ENCODE results near the gene CH25H. TPM values are rescaled to one million over a fixed set of nuclear protein-coding genes. Genes with fewer than 3 reads are reported as not detected.

The CH25H gene
- total RNA-seq, 1 donor from 2014 or later, result 0.74 TPM

GRCh38 chr10:89221919-89222318, 14.8 kb upstream of the CH25H start:
- no peak for TF ChIP-seq CTCF (IDR thresholded peaks at IDR 0.05)
- no peak for TF ChIP-seq POLR2AphosphoS5 (IDR thresholded peaks at IDR 0.05; ENCODE audit: insufficient read depth in 1 of 2, low read depth in 1 of 2)
- no peak for TF ChIP-seq POLR2A (IDR thresholded peaks at IDR 0.05)

GRCh38 chr10:89219513-89220218, 12.5 kb upstream of the CH25H start:
- no peak for DNase-seq (ENCODE audit: extremely low spot score in 2 of 2)
- Histone ChIP-seq H3K36me3 (peaks cover 0 to 6% of the 10 kb centered on the region in 2 donors), H3K4me3 (no peak overlapping the region), H3K4me1 (peaks cover 29% of the 10 kb centered on the region), H3K9me3 (no peaks in the 10 kb centered on the region), H3K27me3 (no peaks in the 10 kb centered on the region), H3K27ac (peak overlapping the region; percentile 15)
- intact Hi-C loops (cut with DNase I), result loop anchor here (10.0 kb wide), 1 partner anchor 385 kb away; no protein-coding TSS in a partner anchor
- TF ChIP-seq CTCF (IDR thresholded peaks at IDR 0.05) (no peak), POLR2AphosphoS5 (IDR thresholded peaks at IDR 0.05; ENCODE audit: insufficient read depth in 1 of 2, low read depth in 1 of 2) (no peak), POLR2A (IDR thresholded peaks at IDR 0.05) (no peak)

More at GRCh38 chr10:89221919-89222318, 14.8 kb upstream of the CH25H start:
- no peaks in the 10 kb centered on the region for H3K9me3 ChIP-seq
- H3K4me1 ChIP-seq, result peaks cover 29% of the 10 kb centered on the region
- no peaks in the 10 kb centered on the region for H3K27me3 ChIP-seq
- H3K27ac ChIP-seq, result peak overlapping the region; percentile 18
- intact Hi-C loops (cut with DNase I), result no loop called here
- no peak for DNase-seq (ENCODE audit: extremely low spot score in 2 of 2)
- H3K36me3 ChIP-seq, result no peaks in the 10 kb centered on the region
- H3K4me3 ChIP-seq, result no peak overlapping the region

GRCh38 chr10:89217057-89217990, 10.2 kb upstream of the CH25H start:
- peak overlapping the region; percentile 30 for H3K27ac ChIP-seq
- TF ChIP-seq POLR2A (IDR thresholded peaks at IDR 0.05) (no peak), CTCF (IDR thresholded peaks at IDR 0.05) (peak; percentile 51 to 79 (median 63))

GRCh38 chr10:89216056-89216455, 8.9 kb upstream of the CH25H start:
- DNase-seq (ENCODE audit: extremely low spot score in 2 of 2), result no peak
- intact Hi-C loops (cut with DNase I), result loop anchor here (10.0 kb wide), 1 partner anchor 381 kb away; no protein-coding TSS in a partner anchor
- TF ChIP-seq POLR2AphosphoS5 (IDR thresholded peaks at IDR 0.05; ENCODE audit: insufficient read depth in 1 of 2, low read depth in 1 of 2) (no peak), CTCF (IDR thresholded peaks at IDR 0.05) (no peak), POLR2A (IDR thresholded peaks at IDR 0.05) (no peak)

More at GRCh38 chr10:89217057-89217990, 10.2 kb upstream of the CH25H start:
- H3K4me1 ChIP-seq, result peaks cover 28% of the 10 kb centered on the region
- H3K27me3 ChIP-seq, result no peaks in the 10 kb centered on the region
- no peak for DNase-seq (ENCODE audit: extremely low spot score in 2 of 2)
- peaks cover 0 to 6% of the 10 kb centered on the region in 2 donors for H3K36me3 ChIP-seq
- no peaks in the 10 kb centered on the region for H3K9me3 ChIP-seq
- intact Hi-C loops (cut with DNase I), result loop anchor here (10.0 kb wide), 1 partner anchor 383 kb away; no protein-coding TSS in a partner anchor
- H3K4me3 ChIP-seq, result no peak overlapping the region

More at GRCh38 chr10:89216056-89216455, 8.9 kb upstream of the CH25H start:
- no peak overlapping the region for H3K27ac ChIP-seq
- no peak overlapping the region for H3K4me3 ChIP-seq
- H3K36me3 ChIP-seq, result peaks cover 0 to 6% of the 10 kb centered on the region in 2 donors
- no peaks in the 10 kb centered on the region for H3K27me3 ChIP-seq
- peaks cover 18% of the 10 kb centered on the region for H3K4me1 ChIP-seq
- no peaks in the 10 kb centered on the region for H3K9me3 ChIP-seq

Data from vagina (tissue), 2 donors.